Measurements from ENCODE around the gene MPL. TPM values are rescaled to one million over a fixed set of nuclear protein-coding genes. Genes with fewer than 3 reads are reported as not detected.

The MPL gene
- polyA plus RNA-seq, 1 of the 3 experiments (the other 2 are of a cell fraction) = not detected

DNA sequence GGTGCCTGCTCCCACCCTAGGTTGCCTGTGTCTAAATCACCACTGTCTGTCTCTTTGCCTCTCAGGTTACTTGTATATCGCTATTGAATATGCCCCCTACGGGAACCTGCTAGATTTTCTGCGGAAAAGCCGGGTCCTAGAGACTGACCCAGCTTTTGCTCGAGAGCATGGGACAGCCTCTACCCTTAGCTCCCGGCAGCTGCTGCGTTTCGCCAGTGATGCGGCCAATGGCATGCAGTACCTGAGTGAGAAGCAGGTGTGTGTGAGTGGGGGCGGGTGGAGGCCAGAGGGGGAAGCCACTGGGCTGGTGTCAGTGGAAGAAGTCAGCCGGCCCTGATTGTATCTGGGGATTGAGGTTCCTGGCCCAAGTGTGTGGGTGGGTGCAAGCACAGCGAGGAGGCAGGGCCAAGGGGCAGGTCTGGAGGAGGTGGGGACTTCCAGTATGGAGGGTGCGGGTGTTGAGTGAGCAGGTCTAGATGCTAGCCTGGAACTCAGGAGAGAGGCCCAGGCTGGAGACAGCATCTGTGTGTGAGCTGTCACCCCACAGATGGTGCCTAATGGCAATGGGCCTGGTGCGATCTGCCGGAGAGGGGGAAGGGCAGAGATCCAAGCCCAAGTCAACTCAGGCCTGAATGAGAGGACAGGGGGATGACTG lies 19.7 kb upstream of the MPL start:
- H3K27ac ChIP-seq (ENCODE audit: low read depth in 2 of 2, low read length in 1 of 2) = no peak overlapping the region
- no peaks in the 10 kb centered on the region for H3K9me2 ChIP-seq
- CTCF ChIA-PET = no interaction called here
- no peak overlapping the region for H2AFZ ChIP-seq (ENCODE audit: low read depth)
- H3K27me3 ChIP-seq (ENCODE audit: insufficient read depth) = no peaks in the 10 kb centered on the region
- H3F3A ChIP-seq (replicated peaks; ENCODE audit: insufficient read depth) = no peaks in the 10 kb centered on the region
- no peaks in the 10 kb centered on the region for H3K4me1 ChIP-seq (ENCODE audit: control insufficient read depth in 1 of 2, insufficient read depth in 2 of 2, low read depth in 1 of 2, low read length in 1 of 2)
- WGBS (ENCODE audit: low lambda C conversion rate) = 91% methylated on average over 15 of the region's 15 CpGs
- no peak for TF ChIP-seq SMC3 (IDR thresholded peaks at IDR 0.05; ENCODE audit: low read depth, low read length)
- no peak for TF ChIP-seq JUND (IDR thresholded peaks at IDR 0.05)
- TF ChIP-seq, protein P1, sequence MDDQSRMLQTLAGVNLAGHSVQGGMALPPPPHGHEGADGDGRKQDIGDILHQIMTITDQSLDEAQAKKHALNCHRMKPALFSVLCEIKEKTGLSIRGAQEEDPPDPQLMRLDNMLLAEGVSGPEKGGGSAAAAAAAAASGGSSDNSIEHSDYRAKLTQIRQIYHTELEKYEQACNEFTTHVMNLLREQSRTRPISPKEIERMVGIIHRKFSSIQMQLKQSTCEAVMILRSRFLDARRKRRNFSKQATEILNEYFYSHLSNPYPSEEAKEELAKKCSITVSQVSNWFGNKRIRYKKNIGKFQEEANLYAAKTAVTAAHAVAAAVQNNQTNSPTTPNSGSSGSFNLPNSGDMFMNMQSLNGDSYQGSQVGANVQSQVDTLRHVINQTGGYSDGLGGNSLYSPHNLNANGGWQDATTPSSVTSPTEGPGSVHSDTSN (IDR thresholded peaks at IDR 0.05) = no peak
- no peak for TF ChIP-seq MXI1 (IDR thresholded peaks at IDR 0.05; ENCODE audit: low read depth, low read length)
- TF ChIP-seq ELF1 (IDR thresholded peaks at IDR 0.05) = no peak
- TF ChIP-seq, protein P2, sequence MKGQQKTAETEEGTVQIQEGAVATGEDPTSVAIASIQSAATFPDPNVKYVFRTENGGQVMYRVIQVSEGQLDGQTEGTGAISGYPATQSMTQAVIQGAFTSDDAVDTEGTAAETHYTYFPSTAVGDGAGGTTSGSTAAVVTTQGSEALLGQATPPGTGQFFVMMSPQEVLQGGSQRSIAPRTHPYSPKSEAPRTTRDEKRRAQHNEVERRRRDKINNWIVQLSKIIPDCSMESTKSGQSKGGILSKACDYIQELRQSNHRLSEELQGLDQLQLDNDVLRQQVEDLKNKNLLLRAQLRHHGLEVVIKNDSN (IDR thresholded peaks at IDR 0.05; ENCODE audit: borderline replicate concordance, low read depth) = no peak
- no peak for DNase-seq
- H3K9me3 ChIP-seq = no peaks in the 10 kb centered on the region
- POLR2A ChIA-PET = no interaction called here
- H3K36me3 ChIP-seq (replicated peaks in 1 of 2; ENCODE audit: control insufficient read depth in 1 of 2, insufficient read depth in 2 of 2, low read length in 1 of 2) = no peaks in the 10 kb centered on the region
- H3K4me3 ChIP-seq (ENCODE audit: low read depth in 2 of 2, low read length in 1 of 2) = no peak overlapping the region
- no peak overlapping the region for H3K4me2 ChIP-seq
- H3K9ac ChIP-seq = no peak overlapping the region
- H4K20me1 ChIP-seq (ENCODE audit: insufficient read depth) = no peaks in the 10 kb centered on the region
- H3K79me2 ChIP-seq (ENCODE audit: insufficient read depth) = no peaks in the 10 kb centered on the region

DNA sequence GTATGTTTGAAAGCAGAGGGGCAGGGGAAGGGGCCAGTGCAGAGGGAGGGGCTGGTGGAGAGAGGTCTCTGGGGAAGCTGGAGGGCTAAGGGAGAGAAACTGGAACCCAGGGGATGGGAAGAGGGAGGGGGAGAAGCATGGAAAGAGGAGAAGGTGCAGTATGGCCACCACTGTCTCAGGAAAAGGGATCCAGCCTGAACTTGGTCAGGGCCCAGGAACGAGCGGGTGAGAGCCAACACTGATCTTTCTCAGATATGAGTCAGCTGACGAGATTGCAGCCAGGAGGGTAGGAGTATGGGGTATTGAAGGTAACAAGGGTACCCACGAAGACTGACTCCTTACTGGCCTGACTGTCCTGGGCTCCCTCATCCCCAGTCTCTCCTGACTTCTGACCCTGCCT lies 18.8 kb upstream of the MPL start:
- H3K4me1 ChIP-seq (ENCODE audit: control insufficient read depth in 1 of 2, insufficient read depth in 2 of 2, low read depth in 1 of 2, low read length in 1 of 2) = no peaks in the 10 kb centered on the region
- H3K36me3 ChIP-seq (replicated peaks in 1 of 2; ENCODE audit: control insufficient read depth in 1 of 2, insufficient read depth in 2 of 2, low read length in 1 of 2) = no peaks in the 10 kb centered on the region
- WGBS (ENCODE audit: low lambda C conversion rate) = 60% methylated on average over 4 of the region's 4 CpGs
- no peak overlapping the region for H3K9ac ChIP-seq
- POLR2A ChIA-PET = no interaction called here
- no peak for DNase-seq
- H3K27ac ChIP-seq (ENCODE audit: low read depth in 2 of 2, low read length in 1 of 2) = no peak overlapping the region
- H3K4me2 ChIP-seq = no peak overlapping the region
- H4K20me1 ChIP-seq (ENCODE audit: insufficient read depth) = no peaks in the 10 kb centered on the region
- no peaks in the 10 kb centered on the region for H3K9me3 ChIP-seq
- H3K4me3 ChIP-seq (ENCODE audit: low read depth in 2 of 2, low read length in 1 of 2) = no peak overlapping the region
- H3F3A ChIP-seq (replicated peaks; ENCODE audit: insufficient read depth) = no peaks in the 10 kb centered on the region
- no peak for TF ChIP-seq RXRA (IDR thresholded peaks at IDR 0.05; ENCODE audit: borderline replicate concordance, low read depth)
- H3K9me2 ChIP-seq = no peaks in the 10 kb centered on the region
- H3K27me3 ChIP-seq (ENCODE audit: insufficient read depth) = no peaks in the 10 kb centered on the region
- H3K79me2 ChIP-seq (ENCODE audit: insufficient read depth) = no peaks in the 10 kb centered on the region
- CTCF ChIA-PET = interaction anchor here (0.8 kb wide), 1 partner anchor 92 kb away, joined by 3 read pairs; no protein-coding TSS in a partner anchor
- no peak overlapping the region for H2AFZ ChIP-seq (ENCODE audit: low read depth)

DNA sequence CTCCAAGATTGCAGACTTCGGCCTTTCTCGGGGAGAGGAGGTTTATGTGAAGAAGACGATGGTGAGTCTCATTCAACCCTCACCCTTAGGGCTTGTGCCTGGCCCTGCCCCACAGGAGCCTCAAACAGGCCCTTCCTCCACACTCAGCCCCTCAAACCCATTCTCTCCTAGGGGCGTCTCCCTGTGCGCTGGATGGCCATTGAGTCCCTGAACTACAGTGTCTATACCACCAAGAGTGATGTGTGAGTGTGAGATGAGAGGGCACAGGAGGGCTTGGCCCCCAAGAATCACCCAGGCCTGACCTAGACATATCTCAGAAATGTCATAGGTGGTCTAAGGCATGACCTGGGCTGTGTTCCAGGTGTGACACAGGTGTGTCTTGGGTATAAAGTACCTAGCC lies 18.3 kb upstream of the MPL start:
- no peaks in the 10 kb centered on the region for H3K36me3 ChIP-seq (replicated peaks in 1 of 2; ENCODE audit: control insufficient read depth in 1 of 2, insufficient read depth in 2 of 2, low read length in 1 of 2)
- no peak for TF ChIP-seq RAD21 (IDR thresholded peaks at IDR 0.05; ENCODE audit: low read length)
- no peak for TF ChIP-seq FOSL2 (IDR thresholded peaks at IDR 0.05; ENCODE audit: borderline replicate concordance, low read depth)
- TF ChIP-seq, protein P3, sequence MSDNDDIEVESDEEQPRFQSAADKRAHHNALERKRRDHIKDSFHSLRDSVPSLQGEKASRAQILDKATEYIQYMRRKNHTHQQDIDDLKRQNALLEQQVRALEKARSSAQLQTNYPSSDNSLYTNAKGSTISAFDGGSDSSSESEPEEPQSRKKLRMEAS (IDR thresholded peaks at IDR 0.05; ENCODE audit: low read depth) = no peak
- TF ChIP-seq, protein P1 (IDR thresholded peaks at IDR 0.05) = no peak
- TF ChIP-seq RCOR1 (IDR thresholded peaks at IDR 0.05; ENCODE audit: low read length) = no peak
- no peak for TF ChIP-seq JUND (IDR thresholded peaks at IDR 0.05)
- no peak for TF ChIP-seq SIN3A (IDR thresholded peaks at IDR 0.05; ENCODE audit: borderline replicate concordance, low read depth, low read length)
- no peak for TF ChIP-seq TCF12 (IDR thresholded peaks at IDR 0.05)
- TF ChIP-seq, protein P4, sequence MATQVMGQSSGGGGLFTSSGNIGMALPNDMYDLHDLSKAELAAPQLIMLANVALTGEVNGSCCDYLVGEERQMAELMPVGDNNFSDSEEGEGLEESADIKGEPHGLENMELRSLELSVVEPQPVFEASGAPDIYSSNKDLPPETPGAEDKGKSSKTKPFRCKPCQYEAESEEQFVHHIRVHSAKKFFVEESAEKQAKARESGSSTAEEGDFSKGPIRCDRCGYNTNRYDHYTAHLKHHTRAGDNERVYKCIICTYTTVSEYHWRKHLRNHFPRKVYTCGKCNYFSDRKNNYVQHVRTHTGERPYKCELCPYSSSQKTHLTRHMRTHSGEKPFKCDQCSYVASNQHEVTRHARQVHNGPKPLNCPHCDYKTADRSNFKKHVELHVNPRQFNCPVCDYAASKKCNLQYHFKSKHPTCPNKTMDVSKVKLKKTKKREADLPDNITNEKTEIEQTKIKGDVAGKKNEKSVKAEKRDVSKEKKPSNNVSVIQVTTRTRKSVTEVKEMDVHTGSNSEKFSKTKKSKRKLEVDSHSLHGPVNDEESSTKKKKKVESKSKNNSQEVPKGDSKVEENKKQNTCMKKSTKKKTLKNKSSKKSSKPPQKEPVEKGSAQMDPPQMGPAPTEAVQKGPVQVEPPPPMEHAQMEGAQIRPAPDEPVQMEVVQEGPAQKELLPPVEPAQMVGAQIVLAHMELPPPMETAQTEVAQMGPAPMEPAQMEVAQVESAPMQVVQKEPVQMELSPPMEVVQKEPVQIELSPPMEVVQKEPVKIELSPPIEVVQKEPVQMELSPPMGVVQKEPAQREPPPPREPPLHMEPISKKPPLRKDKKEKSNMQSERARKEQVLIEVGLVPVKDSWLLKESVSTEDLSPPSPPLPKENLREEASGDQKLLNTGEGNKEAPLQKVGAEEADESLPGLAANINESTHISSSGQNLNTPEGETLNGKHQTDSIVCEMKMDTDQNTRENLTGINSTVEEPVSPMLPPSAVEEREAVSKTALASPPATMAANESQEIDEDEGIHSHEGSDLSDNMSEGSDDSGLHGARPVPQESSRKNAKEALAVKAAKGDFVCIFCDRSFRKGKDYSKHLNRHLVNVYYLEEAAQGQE (IDR thresholded peaks at IDR 0.05; ENCODE audit: low read depth, low read length) = no peak
- no peak for TF ChIP-seq ELF1 (IDR thresholded peaks at IDR 0.05)
- TF ChIP-seq GABPA (IDR thresholded peaks at IDR 0.05; ENCODE audit: low read depth) = no peak

More for the DNA sequence above, 18.3 kb upstream of the MPL start:
- H2AFZ ChIP-seq (ENCODE audit: low read depth) = no peak overlapping the region
- DNase-seq = no peak
- no peaks in the 10 kb centered on the region for H3K79me2 ChIP-seq (ENCODE audit: insufficient read depth)
- no peaks in the 10 kb centered on the region for H3K9me2 ChIP-seq
- H3K4me1 ChIP-seq (ENCODE audit: control insufficient read depth in 1 of 2, insufficient read depth in 2 of 2, low read depth in 1 of 2, low read length in 1 of 2) = no peaks in the 10 kb centered on the region
- WGBS (ENCODE audit: low lambda C conversion rate) = 89% methylated on average over 3 of the region's 5 CpGs
- ChIA-PET POLR2A (no interaction called here), CTCF (interaction anchor here (0.8 kb wide), 1 partner anchor 92 kb away, joined by 3 read pairs; no protein-coding TSS in a partner anchor)
- H3K9me3 ChIP-seq = no peaks in the 10 kb centered on the region
- no peak overlapping the region for H3K4me3 ChIP-seq (ENCODE audit: low read depth in 2 of 2, low read length in 1 of 2)
- no peaks in the 10 kb centered on the region for H3K27me3 ChIP-seq (ENCODE audit: insufficient read depth)
- no peak overlapping the region for H3K27ac ChIP-seq (ENCODE audit: low read depth in 2 of 2, low read length in 1 of 2)
- no peaks in the 10 kb centered on the region for H3F3A ChIP-seq (replicated peaks; ENCODE audit: insufficient read depth)
- no peaks in the 10 kb centered on the region for H4K20me1 ChIP-seq (ENCODE audit: insufficient read depth)
- H3K4me2 ChIP-seq = no peak overlapping the region
- no peak overlapping the region for H3K9ac ChIP-seq

Data from SK-N-SH (cell line).